Activated naive CD4-positive, alpha-beta T cell treated with anti-CD3 and anti-CD28 coated beads, Interleukin-2, amount 50 U/mL, for 72 hours (primary cell): Measurements from ENCODE around the gene P3H2. TPM values are rescaled to one million over a fixed set of nuclear protein-coding genes. Genes with fewer than 3 reads are reported as not detected.
A peak's percentile ranks its signal among the peaks of the same experiment; 100 is the strongest.
"Not testable (repeated sequence)": the region's sequence is repeated elsewhere in the genome, so short reads cannot be mapped to it uniquely, and the experiment has no call there.

Experiments used
- ATAC-seq, 2 donors: fragments of 150-1000 bp; cut with Tn5 transposase; 2 replicates each; pipeline ENCODE4 v1.10.0; 2021; ENCODE audit warnings: mild to moderate bottlenecking in 2 of 2, moderate library complexity in 2 of 2
- DNase-seq, 2 donors: peaks; one replicate each; pipeline ENCODE4 v3.0.0; 2021 to 2022; ENCODE audit warnings: low spot score in 2 of 2
- H3K27ac Mint-ChIP-seq, 2 donors: one replicate each; pipeline ENCODE4 v1.8.0; 2022; ENCODE audit warnings: mild to moderate bottlenecking in 2 of 2, mixed read lengths in 2 of 2
- H3K36me3 Mint-ChIP-seq, 2 donors: one replicate each; pipeline ENCODE4 v1.8.0; 2022; ENCODE audit warnings: mixed read lengths in 2 of 2
- H3K9me3 Mint-ChIP-seq, 2 donors: one replicate each; pipeline ENCODE4 v1.8.0; 2022; ENCODE audit warnings: mixed read lengths in 2 of 2
- total RNA-seq, 2 donors: library from RNA; stranded (reverse); gene quantifications; one replicate each; pipeline ENCODE4 v1.2.3, GENCODE V29; 2022

The P3H2 gene
- total RNA-seq, 2 donors from 2014 or later: not detected

GRCh38 chr3:190105876-190106275 is 14.8 kb downstream of the P3H2 start:
- DNase-seq: no peak
- Mint-ChIP-seq H3K27ac (no peak overlapping the region), H3K36me3 (no peaks in the 10 kb centered on the region), H3K9me3 (no peaks in the 10 kb centered on the region)
- no peak for ATAC-seq

DNA sequence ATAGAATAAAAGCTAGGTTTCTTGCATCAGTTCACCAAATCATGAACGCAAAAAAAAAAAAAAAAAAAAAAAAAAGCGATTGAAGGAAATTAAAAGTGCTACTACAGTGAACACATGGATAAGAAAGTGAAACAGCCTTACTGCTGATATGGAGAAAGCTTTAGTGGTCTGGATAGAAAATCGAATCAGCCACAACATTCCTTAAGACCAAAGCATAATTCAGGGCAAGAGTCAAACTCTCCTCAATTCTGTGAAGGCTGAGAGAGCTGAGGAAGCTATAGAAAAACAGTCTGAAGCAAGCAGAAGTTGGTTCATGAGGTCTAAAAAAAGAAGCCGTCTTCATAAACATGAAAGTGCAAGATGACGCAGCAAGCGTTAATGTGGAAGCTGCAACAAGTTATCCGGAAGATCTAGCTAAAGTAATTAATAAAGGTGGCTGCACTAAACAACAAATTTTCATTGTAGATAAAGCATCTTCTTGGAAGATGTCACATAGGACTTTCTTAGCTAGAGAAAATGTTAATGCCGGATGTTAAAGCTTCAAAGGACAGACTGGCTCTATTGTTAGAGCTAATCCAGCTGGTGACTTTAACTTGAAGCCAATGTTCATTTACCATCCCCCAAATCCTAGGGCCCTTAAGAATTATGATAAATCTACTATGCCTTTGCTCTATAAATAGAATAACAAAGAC is 19.2 kb downstream of the P3H2 start:
- Mint-ChIP-seq H3K27ac (no peak overlapping the region), H3K36me3 (no peaks in the 10 kb centered on the region), H3K9me3 (no peaks in the 10 kb centered on the region)
- ATAC-seq: no peak
- no peak for DNase-seq

DNA sequence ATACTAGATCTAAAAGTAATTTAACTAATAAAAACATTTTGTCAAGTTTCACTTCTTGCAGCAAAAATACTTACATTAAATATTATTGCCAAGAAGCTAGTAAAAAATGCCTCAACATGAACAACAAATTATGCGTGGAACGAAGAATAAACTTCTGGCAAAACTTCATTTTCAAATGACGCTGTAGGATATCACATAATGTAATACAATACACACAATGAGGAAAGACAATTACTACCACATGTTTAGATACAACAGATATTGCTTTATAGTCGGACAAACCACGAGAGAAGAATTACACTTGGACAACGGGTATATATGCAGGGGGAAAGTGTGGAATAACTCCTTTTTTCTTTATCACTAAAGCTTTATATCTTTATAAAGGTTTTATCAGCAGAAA is 21.6 kb downstream of the P3H2 start:
- no peak for ATAC-seq
- Mint-ChIP-seq H3K27ac (no peak overlapping the region), H3K9me3 (peaks cover 0 to 3% of the 10 kb centered on the region in 2 donors), H3K36me3 (no peaks in the 10 kb centered on the region)
- no peak for DNase-seq

GRCh38 chr3:190097617-190098016 is 23.1 kb downstream of the P3H2 start:
- Mint-ChIP-seq H3K36me3 (no peaks in the 10 kb centered on the region), H3K27ac (no peak overlapping the region), H3K9me3 (peaks cover 0 to 3% of the 10 kb centered on the region in 2 donors)
- DNase-seq: no peak
- no peak for ATAC-seq

DNA sequence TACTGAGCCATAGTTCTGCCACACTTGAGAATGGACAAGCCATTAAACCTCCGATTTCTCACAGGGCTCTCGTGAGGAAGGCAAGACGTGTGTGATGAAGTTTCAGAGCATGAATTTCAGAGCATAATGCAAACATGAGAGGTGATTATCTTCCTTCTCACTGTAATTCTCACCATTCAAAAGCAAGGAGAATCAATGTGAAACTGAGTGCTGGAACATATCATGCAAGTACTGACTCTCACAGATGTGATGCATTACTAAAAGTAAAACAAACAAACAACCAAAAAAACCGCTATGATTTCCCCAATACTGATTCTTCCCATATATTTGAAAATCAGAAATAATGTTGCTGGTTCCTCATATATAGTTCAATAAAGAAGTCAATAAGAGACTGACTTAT is 23.7 kb downstream of the P3H2 start:
- ATAC-seq: no peak
- H3K27ac Mint-ChIP-seq: no peak overlapping the region
- no peak for DNase-seq
- no peaks in the 10 kb centered on the region for H3K36me3 Mint-ChIP-seq
- H3K9me3 Mint-ChIP-seq: peaks cover 0 to 3% of the 10 kb centered on the region in 2 donors

- no peak overlapping the region for H3K27ac Mint-ChIP-seq
- no peaks in the 10 kb centered on the region for H3K36me3 Mint-ChIP-seq
- DNase-seq (no peak), ATAC-seq (no peak)
- H3K9me3 Mint-ChIP-seq: peaks cover 0 to 3% of the 10 kb centered on the region in 2 donors
Measured at GRCh38 chr3:190096345-190096744, 24.4 kb downstream of the P3H2 start.

GRCh38 chr3:190094160-190094718 is 26.5 kb downstream of the P3H2 start:
- H3K36me3 Mint-ChIP-seq: no peaks in the 10 kb centered on the region
- ATAC-seq (no peak), DNase-seq (no peak)
- peaks cover 0 to 3% of the 10 kb centered on the region in 2 donors for H3K9me3 Mint-ChIP-seq
- H3K27ac Mint-ChIP-seq: no peak overlapping the region

- DNase-seq: no peak
- ATAC-seq: no peak
- Mint-ChIP-seq H3K27ac (no peak overlapping the region), H3K9me3 (peaks cover 0 to 3% of the 10 kb centered on the region in 2 donors), H3K36me3 (no peaks in the 10 kb centered on the region)
Measured at GRCh38 chr3:190092250-190092649, 28.4 kb downstream of the P3H2 start.

GRCh38 chr3:190089711-190090110 is 31.0 kb downstream of the P3H2 start:
- no peaks in the 10 kb centered on the region for H3K36me3 Mint-ChIP-seq
- peak in 1 of 2 donors; percentile 62 for ATAC-seq
- DNase-seq: no peak
- H3K9me3 Mint-ChIP-seq: no peaks in the 10 kb centered on the region
- H3K27ac Mint-ChIP-seq: no peak overlapping the region

DNA sequence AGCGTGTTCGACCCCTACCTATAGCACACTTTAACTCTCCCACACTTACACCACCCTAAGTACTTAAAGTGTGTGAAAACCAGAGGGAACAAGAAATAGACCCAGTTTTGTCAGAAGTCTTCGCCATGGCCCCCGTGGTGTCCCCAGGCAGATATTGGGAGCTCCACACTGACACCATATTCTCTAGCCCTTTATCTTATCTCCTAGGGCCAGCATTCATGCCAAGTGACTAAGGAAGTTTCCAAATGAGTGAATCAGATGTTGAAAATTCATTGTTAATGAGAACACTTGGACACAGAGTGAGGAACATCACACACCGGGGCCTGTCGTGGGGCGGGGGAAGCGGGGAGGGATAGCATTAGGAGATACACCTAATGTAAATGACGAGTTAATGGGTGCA is 31.8 kb downstream of the P3H2 start:
- Mint-ChIP-seq H3K36me3 (no peaks in the 10 kb centered on the region), H3K27ac (no peak overlapping the region), H3K9me3 (no peaks in the 10 kb centered on the region)
- DNase-seq: no peak
- no peak for ATAC-seq

GRCh38 chr3:190086191-190086590 is 34.5 kb downstream of the P3H2 start:
- DNase-seq: no peak
- ATAC-seq: no peak
- Mint-ChIP-seq H3K27ac (no peak overlapping the region), H3K9me3 (no peaks in the 10 kb centered on the region), H3K36me3 (no peaks in the 10 kb centered on the region)

- no peak for ATAC-seq
- H3K9me3 Mint-ChIP-seq: no peaks in the 10 kb centered on the region
Measured at GRCh38 chr3:190084983-190085382, 35.7 kb downstream of the P3H2 start.

DNA sequence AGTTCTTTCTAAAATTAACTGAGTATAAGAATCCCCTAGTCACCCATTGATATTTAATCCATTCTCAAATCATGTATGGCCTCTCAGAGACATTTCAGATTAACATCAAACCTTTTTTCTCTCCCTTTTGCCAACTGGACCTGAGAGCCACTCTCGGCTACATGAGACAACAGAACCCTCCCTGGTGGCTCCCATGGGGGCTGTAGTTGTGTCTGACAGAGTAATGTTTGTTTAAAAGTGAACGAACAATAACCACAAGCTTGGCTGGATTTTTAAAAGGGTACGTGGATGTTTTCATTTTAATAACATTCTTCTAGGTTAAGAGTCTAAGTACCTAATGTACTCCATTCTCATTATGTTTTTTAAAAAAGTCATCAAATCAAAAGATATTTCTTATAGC is 37.1 kb downstream of the P3H2 start:
- Mint-ChIP-seq H3K9me3 (no peaks in the 10 kb centered on the region), H3K27ac (no peak overlapping the region), H3K36me3 (no peaks in the 10 kb centered on the region)
- ATAC-seq (no peak), DNase-seq (no peak)

More at GRCh38 chr3:190084983-190085382, 35.7 kb downstream of the P3H2 start:
- no peak for DNase-seq
- Mint-ChIP-seq H3K27ac (no peak overlapping the region), H3K36me3 (no peaks in the 10 kb centered on the region)

GRCh38 chr3:190081389-190081788 is 39.3 kb downstream of the P3H2 start:
- no peak overlapping the region for H3K27ac Mint-ChIP-seq
- H3K9me3 Mint-ChIP-seq: no peaks in the 10 kb centered on the region
- ATAC-seq (no peak), DNase-seq (no peak)
- H3K36me3 Mint-ChIP-seq: no peaks in the 10 kb centered on the region

DNA sequence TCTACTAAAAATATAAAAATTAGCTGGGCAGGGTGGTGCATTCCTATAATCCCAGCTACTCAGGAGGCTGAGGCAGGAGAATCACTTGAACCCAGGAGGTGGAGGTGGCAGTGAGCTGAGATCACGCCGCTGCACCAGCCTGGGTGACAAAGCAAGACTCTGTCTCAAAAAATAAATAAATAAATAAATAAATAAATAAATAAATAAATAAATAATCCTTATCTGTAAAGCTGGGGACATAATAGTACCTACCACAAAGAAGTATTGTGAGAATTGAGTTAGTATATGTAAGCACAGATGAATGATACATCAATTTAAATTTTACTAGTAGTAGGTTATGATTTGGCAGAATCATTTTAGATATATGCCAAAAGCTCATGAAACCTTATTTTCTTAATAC is 41.5 kb downstream of the P3H2 start:
- not testable (repeated sequence) for H3K27ac Mint-ChIP-seq, H3K36me3 Mint-ChIP-seq, H3K9me3 Mint-ChIP-seq, ATAC-seq, DNase-seq

- Mint-ChIP-seq H3K9me3 (no peaks in the 10 kb centered on the region), H3K27ac (no peak overlapping the region), H3K36me3 (no peaks in the 10 kb centered on the region)
- no peak for ATAC-seq
- no peak for DNase-seq
Measured at GRCh38 chr3:190077395-190078045, 43.2 kb downstream of the P3H2 start.

DNA sequence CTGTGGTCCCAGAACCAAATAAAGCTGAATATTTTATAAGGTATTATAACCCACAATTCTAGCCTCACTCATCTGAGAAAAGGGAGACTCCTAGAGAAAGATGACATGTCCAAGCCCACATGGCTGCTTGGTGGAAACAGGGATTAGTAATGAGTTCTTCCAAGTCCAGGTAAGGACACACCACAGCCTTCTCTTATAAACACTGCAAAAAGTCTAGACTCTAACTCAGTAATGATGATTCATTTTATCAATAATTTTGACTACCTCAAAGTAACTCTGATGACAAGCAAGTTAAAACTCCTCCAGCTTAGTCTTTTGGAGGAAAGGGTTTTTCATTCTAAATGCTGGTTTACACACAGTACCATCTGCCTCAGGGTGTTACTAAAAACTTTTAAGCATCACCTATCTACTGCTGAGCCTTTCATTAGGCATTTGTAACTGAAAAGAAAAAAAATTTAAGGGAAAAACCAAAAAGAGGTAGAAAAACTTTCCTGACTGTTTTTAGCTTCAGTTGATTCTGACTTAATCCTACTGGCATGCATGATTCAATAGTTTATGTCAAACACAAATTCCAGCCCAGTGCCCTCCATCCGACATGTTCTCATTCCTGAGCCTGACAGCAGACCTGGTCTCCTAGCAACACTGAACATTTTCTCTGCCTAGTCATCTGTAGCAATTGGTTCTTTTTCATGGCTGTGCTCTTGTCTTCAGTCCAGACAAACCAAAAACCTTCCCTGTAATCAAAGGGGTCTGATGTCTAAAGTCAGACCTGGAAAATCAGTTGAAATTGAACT is 43.9 kb downstream of the P3H2 start:
- Mint-ChIP-seq H3K9me3 (no peaks in the 10 kb centered on the region), H3K27ac (no peak overlapping the region), H3K36me3 (no peaks in the 10 kb centered on the region)
- ATAC-seq: no peak
- no peak for DNase-seq
